B cell (primary cell): ENCODE data around the gene CPO. TPM values are rescaled to one million over a fixed set of nuclear protein-coding genes. Genes with fewer than 3 reads are reported as not detected.
A peak's percentile ranks its signal among the peaks of the same experiment; 100 is the strongest.

Experiments
- ATAC-seq: fragments of 200-7000 bp; cut with Tn5 transposase; one replicate; pipeline ENCODE4 v1.10.0; 2021; ENCODE audit warnings: low read depth, mild to moderate bottlenecking, moderate number of reproducible peaks, moderate library complexity
- CTCF ChIA-PET: fragments of 350-600 bp; sonication (Branson Sonifier 250); formaldehyde crosslinking; loops from one replicate; lab custom pipeline; 2021; ENCODE audit warnings: antibody characterized with exemption, inconsistent platforms; lab: Charles Lee
- POLR2A ChIA-PET: fragments of 350-600 bp; sonication (Branson Sonifier 250); formaldehyde crosslinking; loops from one replicate; lab custom pipeline; 2021; ENCODE audit warnings: antibody characterized with exemption; lab: Charles Lee
- DNase-seq: peaks from one replicate; pipeline ENCODE4 v3.0.0; 2013
- H2AFZ ChIP-seq: 2 replicates; pipeline ENCODE4 v1.6.1; 2012; ENCODE audit warnings: mild to moderate bottlenecking, low read depth, low read length; ENCODE audit not compliant: insufficient read depth, poor library complexity, severe bottlenecking
- H3K27ac ChIP-seq, 2 donors: 1 replicate in 1 of 2; 2 replicates in 1 of 2; pipeline ENCODE4 v1.5.1; 2012 to 2013; ENCODE audit warnings: low read length in 2 of 2, mild to moderate bottlenecking in 2 of 2, moderate library complexity in 1 of 2
- H3K27me3 ChIP-seq, 4 experiments: fragments of 200-600 bp in 1 of 4; sonication (generic) in 1 of 4; replicated peaks in 1 of 4; 1 replicate in 2 of 4; 2 replicates in 2 of 4; pipeline versions ENCODE4 v1.6.1 to v1.7.0; 2013 to 2016; ENCODE audit warnings: low read length in 3 of 4, mild to moderate bottlenecking in 2 of 4, mixed read lengths in 1 of 4, moderate library complexity in 1 of 4; ENCODE audit not compliant: insufficient read depth in 4 of 4, control insufficient read depth in 3 of 4; ENCODE audit errors: control extremely low read depth in 1 of 4
- H3K36me3 ChIP-seq, 2 experiments: replicated peaks in 1 of 2; 1 replicate in 1 of 2; 2 replicates in 1 of 2; pipeline versions ENCODE4 v1.6.1 to v1.7.1; 2013; ENCODE audit warnings: low read length in 1 of 2; ENCODE audit not compliant: insufficient read depth in 2 of 2, control insufficient read depth in 1 of 2; ENCODE audit errors: control extremely low read depth in 1 of 2, extremely low read depth in 1 of 2
- H3K4me1 ChIP-seq, 2 donors: fragments of 200-600 bp in 1 of 2; sonication (generic) in 1 of 2; 1 replicate in 1 of 2; 2 replicates in 1 of 2; pipeline versions ENCODE4 v1.5.1 to v1.6.1; 2013 to 2017; ENCODE audit warnings: low read length in 2 of 2; ENCODE audit not compliant: control insufficient read depth in 2 of 2, insufficient read depth in 2 of 2
- H3K4me2 ChIP-seq: replicated peaks from 2 replicates; pipeline ENCODE3; 2012; ENCODE audit warnings: mild to moderate bottlenecking, low read depth, low read length; ENCODE audit not compliant: poor library complexity, severe bottlenecking
- H3K4me3 ChIP-seq, 5 experiments: fragments of 200-600 bp in 1 of 5; sonication (generic) in 1 of 5; 1 replicate in 3 of 5; 2 replicates in 2 of 5; pipeline versions ENCODE4 v1.5.1 to v1.7.0; 2011 to 2016; ENCODE audit warnings: low read length in 4 of 5, mild to moderate bottlenecking in 4 of 5, low read depth in 2 of 5, control low read depth in 1 of 5, moderate library complexity in 1 of 5; ENCODE audit not compliant: insufficient read depth in 1 of 5; ENCODE audit errors: control extremely low read depth in 1 of 5, extremely low read depth in 1 of 5
- H3K79me2 ChIP-seq: fragments of 200-600 bp; sonication (generic); one replicate; pipeline ENCODE4 v1.6.0; 2016; ENCODE audit warnings: low read length; ENCODE audit not compliant: control insufficient read depth, insufficient read depth
- H3K9ac ChIP-seq: fragments of 200-600 bp; sonication (generic); 2 replicates; pipeline ENCODE4 v1.6.1; 2017; ENCODE audit warnings: mild to moderate bottlenecking, low read length, moderate library complexity
- H3K9me3 ChIP-seq, 3 donors: one replicate each; pipeline versions ENCODE4 v1.6.1 to v1.7.1; 2013; ENCODE audit warnings: low read length in 2 of 3; ENCODE audit not compliant: control insufficient read depth in 2 of 3, insufficient read depth in 1 of 3; ENCODE audit errors: control extremely low read depth in 1 of 3
- H4K20me1 ChIP-seq: 2 replicates; pipeline ENCODE4 v1.6.0; 2012; ENCODE audit warnings: mild to moderate bottlenecking, low read length; ENCODE audit not compliant: insufficient read depth, control insufficient read depth, poor library complexity, severe bottlenecking
- H3K27ac Mint-ChIP-seq: one replicate; pipeline ENCODE4 v1.8.0; 2021; ENCODE audit warnings: mixed read lengths
- H3K27me3 Mint-ChIP-seq: one replicate; pipeline ENCODE4 v1.8.0; 2021; ENCODE audit warnings: mixed read lengths
- H3K4me1 Mint-ChIP-seq: one replicate; pipeline ENCODE4 v1.8.0; 2021; ENCODE audit warnings: mixed read lengths
- H3K4me3 Mint-ChIP-seq: one replicate; pipeline ENCODE4 v1.8.0; 2021; ENCODE audit warnings: mixed read lengths
- H3K9me3 Mint-ChIP-seq: one replicate; pipeline ENCODE4 v1.8.0; 2022; ENCODE audit warnings: mixed read lengths; ENCODE audit not compliant: insufficient read depth
- CTCF ChIP-seq: fragments of 200-600 bp; IDR thresholded peaks from one replicate; pipeline ENCODE4 v1.8.0; 2022; ENCODE audit warnings: antibody characterized with exemption, mild to moderate bottlenecking
- EZH2 ChIP-seq: IDR thresholded peaks from 2 replicates; pipeline ENCODE4 v1.6.1; 2012; ENCODE audit warnings: borderline replicate concordance, low read depth, mild to moderate bottlenecking, moderate library complexity, low read length; ENCODE audit not compliant: insufficient read depth, poor library complexity, severe bottlenecking
- WGBS: methylation state at CpG from one replicate; pipeline ENCODE4 v1.1.5; 2013; ENCODE audit warnings: missing lambda C conversion rate; ENCODE audit not compliant: insufficient coverage; 5-methylcytosine and 5-hydroxymethylcytosine counted together
- intact Hi-C: fragments of 100-400 bp; cut with micrococcal nuclease; formaldehyde crosslinking; loops from one replicate; pipeline ENCODE4 v1.10.0; 2022
- polyA plus RNA-seq: library from polyadenylated mRNA; depleted of rRNA; stranded (reverse); fragments of >200 nt; gene quantifications from 2 replicates; pipeline ENCODE4 v1.2.3, GENCODE V29; 2012
- total RNA-seq, 2 donors: library from RNA; stranded (reverse); fragments of 120-200 nt in 1 of 2; gene quantifications; 1 replicate in 1 of 2; 2 replicates in 1 of 2; pipeline versions ENCODE4 v1.2.3 to v1.2.4, GENCODE V29; 2013 to 2022

The CPO gene
- total and polyA plus RNA-seq, 2 donors (not counting 1 experiment from before 2014, with no cell fraction given) = not detected

GRCh38 chr2:206987810-206988209 lies 48.5 kb downstream of the CPO start:
- CTCF ChIA-PET = interaction anchor here (1.0 to 1.5 kb wide), 3 partner anchors 11 to 293 kb away, joined by 3 to 4 read pairs (median 3); no protein-coding TSS in a partner anchor
- Histone ChIP-seq H3K9ac (no peak overlapping the region), H3K4me1 (peaks cover 3 to 4% of the 10 kb centered on the region in 2 donors), H2AFZ (no peak overlapping the region), H3K9me3 (no peaks in the 10 kb centered on the region), H3K27me3 (peaks cover 0 to 7% (median 0%) of the 10 kb centered on the region in 4 experiments), H4K20me1 (no peaks in the 10 kb centered on the region), H3K4me3 (no peak overlapping the region), H3K27ac (no peak overlapping the region), H3K79me2 (no peaks in the 10 kb centered on the region), H3K36me3 (no peaks in the 10 kb centered on the region), H3K4me2 (no peak overlapping the region)
- no peak overlapping the region for H3K4me3 Mint-ChIP-seq
- TF ChIP-seq EZH2 = no peak
- no peak for TF ChIP-seq CTCF
- ATAC-seq (no peak), DNase-seq (no peak)
- peaks cover 33% of the 10 kb centered on the region for H3K27me3 Mint-ChIP-seq
- no peaks in the 10 kb centered on the region for H3K9me3 Mint-ChIP-seq
- peaks cover 3% of the 10 kb centered on the region for H3K4me1 Mint-ChIP-seq
- H3K27ac Mint-ChIP-seq = no peak overlapping the region
- POLR2A ChIA-PET = no interaction called here
- intact Hi-C loops = loop anchor here (5.0 kb wide), 1 partner anchor 296 kb away; no protein-coding TSS in a partner anchor
- WGBS = 100% methylated on average over 1 of the region's 2 CpGs

GRCh38 chr2:206988884-206989283 lies 49.6 kb downstream of the CPO start:
- intact Hi-C loops = loop anchor here (5.0 kb wide), 1 partner anchor 297 kb away; no protein-coding TSS in a partner anchor

More at GRCh38 chr2:206988884-206989283, 49.6 kb downstream of the CPO start:
- Histone ChIP-seq H3K9ac (no peak overlapping the region), H3K9me3 (no peaks in the 10 kb centered on the region), H3K36me3 (no peaks in the 10 kb centered on the region), H3K4me2 (no peak overlapping the region), H3K27ac (no peak overlapping the region), H3K4me1 (peaks cover 3 to 4% of the 10 kb centered on the region in 2 donors), H3K79me2 (no peaks in the 10 kb centered on the region), H3K4me3 (no peak overlapping the region), H3K27me3 (peaks cover 0 to 4% (median 0%) of the 10 kb centered on the region in 4 experiments), H2AFZ (peak overlapping the region; percentile 61), H4K20me1 (no peaks in the 10 kb centered on the region)
- ChIA-PET CTCF (interaction anchor here (1.0 to 1.5 kb wide), 4 partner anchors 9 to 294 kb away, joined by 3 to 4 read pairs (median 3); no protein-coding TSS in a partner anchor), POLR2A (interaction anchor here (0.7 kb wide), 1 partner anchor 200 kb away, joined by 6 read pairs; no protein-coding TSS in a partner anchor)
- peaks cover 33% of the 10 kb centered on the region for H3K27me3 Mint-ChIP-seq
- DNase-seq = no peak
- no peak for TF ChIP-seq CTCF
- TF ChIP-seq EZH2 = no peak
- WGBS = no CpG with 5 or more reads among the region's 1 CpG
- no peak overlapping the region for H3K27ac Mint-ChIP-seq
- H3K4me3 Mint-ChIP-seq = no peak overlapping the region
- peaks cover 3% of the 10 kb centered on the region for H3K4me1 Mint-ChIP-seq
- ATAC-seq = no peak
- H3K9me3 Mint-ChIP-seq = no peaks in the 10 kb centered on the region
